HG03378 (cell line): ENCODE results near the gene LRRC56.

Experiments
- ATAC-seq: cut with Tn5 transposase; IDR thresholded peaks from one replicate; pipeline ENCODE4 v1.9.1; 2021; ENCODE audit warnings: mild to moderate bottlenecking, moderate library complexity; ENCODE audit not compliant: unreplicated experiment

LRRC56 gene

GRCh38 chr11:592918-593317 lies 55.6 kb downstream of the LRRC56 start:
- no peak for ATAC-seq

- no peak for ATAC-seq
These were observed 56.0 kb downstream of the LRRC56 start for GRCh38 chr11:593347-593746.

GRCh38 chr11:595400-595799 lies 58.1 kb downstream of the LRRC56 start:
- no peak for ATAC-seq

- ATAC-seq: no peak
These were observed 59.0 kb downstream of the LRRC56 start for GRCh38 chr11:596374-596773.

GRCh38 chr11:597166-597725 lies 59.9 kb downstream of the LRRC56 start:
- ATAC-seq: no peak

- ATAC-seq: no peak
These were observed 60.8 kb downstream of the LRRC56 start for GRCh38 chr11:598005-598680.

- no peak for ATAC-seq
These were observed 64.4 kb downstream of the LRRC56 start for GRCh38 chr11:601573-602245.

- ATAC-seq: no peak
These were observed 65.8 kb downstream of the LRRC56 start for GRCh38 chr11:603154-603553.
